Gastroesophageal sphincter (tissue), 3 donors: ENCODE measurements around the gene EFR3B.

ENCODE experiments used
- CTCF ChIP-seq, 4 experiments: fragments of 200-600 bp in 2 of 4; fragments of 450-650 bp in 2 of 4; sonication (generic) in 1 of 4; IDR thresholded peaks; one replicate each; pipeline ENCODE4 v1.5.1; 2017 to 2019; ENCODE audit warnings: antibody characterized with exemption in 4 of 4, mild to moderate bottlenecking in 2 of 4, moderate library complexity in 2 of 4
- EP300 ChIP-seq: sonication (generic); formaldehyde crosslinking; IDR thresholded peaks from one replicate; pipeline ENCODE4 v1.6.1; 2017; ENCODE audit warnings: antibody characterized with exemption, mild to moderate bottlenecking
- POLR2AphosphoS5 ChIP-seq: sonication (generic); formaldehyde crosslinking; IDR thresholded peaks from one replicate; pipeline ENCODE4 v1.6.1; 2017; ENCODE audit warnings: antibody characterized with exemption

DNA sequence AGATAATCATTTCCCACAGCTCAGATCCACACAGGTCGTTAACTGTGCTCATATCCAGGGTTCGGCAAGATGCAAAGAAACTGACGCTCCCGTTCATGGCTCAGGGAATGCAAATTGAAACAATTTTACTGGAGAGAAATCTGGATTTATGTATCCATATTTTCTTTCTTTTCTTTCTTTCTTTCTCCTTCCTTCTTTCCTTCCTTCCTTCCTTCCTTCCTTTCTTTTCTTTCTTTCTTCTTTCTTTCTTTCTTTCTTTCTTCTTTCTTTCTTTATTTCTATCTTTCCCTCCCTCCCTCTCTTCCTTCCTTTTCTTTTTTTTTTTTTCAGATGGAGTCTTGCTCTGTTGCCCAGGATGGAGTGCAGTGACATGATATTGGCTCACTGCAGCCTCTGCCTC is 146.5 kb downstream of the EFR3B start:
- TF ChIP-seq EP300 = no peak
- TF ChIP-seq CTCF (IDR thresholded peaks at IDR 0.05) = no peak
- TF ChIP-seq POLR2AphosphoS5 = no peak
